Measurements from ENCODE around the gene COL20A1.
"Not testable (repeated sequence)": the region's sequence is repeated elsewhere in the genome, so short reads cannot be mapped to it uniquely, and the experiment has no call there.

COL20A1 gene

DNA sequence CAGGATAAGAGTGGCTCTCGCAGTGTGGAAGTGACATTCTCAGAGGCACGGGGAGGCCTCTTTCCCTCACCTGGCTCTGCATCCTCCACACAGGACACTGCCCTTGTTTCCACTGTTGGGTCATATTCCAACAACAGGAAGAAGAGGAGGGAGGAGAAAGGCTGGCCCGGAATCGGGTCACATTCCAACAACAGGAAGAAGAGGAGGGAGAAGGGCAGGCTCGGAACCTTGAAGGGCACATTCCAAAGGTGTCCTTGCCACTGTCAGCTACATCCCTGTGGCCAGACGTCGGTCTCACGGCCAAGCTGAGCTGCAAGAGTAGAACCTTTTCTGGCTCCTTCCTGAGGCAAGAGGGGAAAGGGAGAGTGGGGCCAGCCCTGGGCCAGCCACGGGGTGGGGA is 42.7 kb downstream of the COL20A1 start:
- FAIRE-seq = no peak

DNA sequence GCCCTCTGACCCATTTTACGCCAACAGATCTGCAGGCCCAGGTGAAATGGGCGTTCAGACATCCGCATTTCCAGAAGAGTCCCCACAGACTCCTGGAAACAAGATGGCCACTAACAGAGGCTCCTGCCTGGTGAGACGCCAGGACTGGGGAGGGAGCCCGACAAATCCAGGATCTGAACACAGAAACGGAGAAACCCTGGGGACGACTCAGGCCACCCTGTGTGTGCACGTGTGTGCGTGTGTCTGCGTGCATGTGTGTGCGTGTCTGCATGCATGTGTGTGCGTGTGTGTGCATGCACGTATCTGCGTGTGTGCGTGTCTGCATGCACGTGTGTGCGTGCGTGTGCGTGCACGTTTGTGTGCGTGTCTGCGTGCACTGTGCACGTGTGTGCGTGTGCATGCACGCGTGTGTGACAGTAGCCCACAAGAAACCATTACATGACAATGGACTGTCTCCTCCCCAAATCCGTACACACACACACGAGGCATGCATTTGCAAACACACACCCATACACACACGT is 43.3 kb downstream of the COL20A1 start:
- FAIRE-seq = no peak

DNA sequence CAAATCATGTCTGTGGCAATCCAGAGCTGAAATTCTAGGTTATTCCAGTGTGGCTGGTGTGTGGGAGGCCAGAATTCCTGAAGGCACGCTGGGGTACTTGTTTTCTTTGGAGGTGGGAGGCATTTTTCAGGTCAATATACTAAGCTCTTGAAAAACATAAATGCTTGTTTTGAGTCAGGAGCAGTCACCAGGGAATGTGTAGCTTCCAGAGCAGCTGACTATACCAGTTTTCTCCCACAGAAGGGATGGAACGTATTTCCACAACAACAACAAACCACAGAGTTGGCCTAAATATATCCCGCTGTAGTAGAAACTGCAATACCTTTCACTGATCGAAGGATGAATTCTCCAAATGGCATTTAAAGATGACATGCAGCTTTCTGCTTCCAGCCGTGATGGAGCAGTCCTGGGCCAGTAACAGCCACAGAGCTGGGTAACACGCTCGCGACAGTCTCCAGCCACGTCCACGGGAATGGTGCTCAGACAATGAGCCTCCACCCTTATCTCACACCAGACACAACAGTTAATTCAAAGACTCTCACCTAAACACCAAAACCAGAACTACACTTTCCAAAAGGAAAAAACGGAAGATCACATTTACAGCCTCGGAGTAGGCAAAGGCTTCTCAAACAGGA is 44.9 kb downstream of the COL20A1 start:
- no peak for FAIRE-seq

DNA sequence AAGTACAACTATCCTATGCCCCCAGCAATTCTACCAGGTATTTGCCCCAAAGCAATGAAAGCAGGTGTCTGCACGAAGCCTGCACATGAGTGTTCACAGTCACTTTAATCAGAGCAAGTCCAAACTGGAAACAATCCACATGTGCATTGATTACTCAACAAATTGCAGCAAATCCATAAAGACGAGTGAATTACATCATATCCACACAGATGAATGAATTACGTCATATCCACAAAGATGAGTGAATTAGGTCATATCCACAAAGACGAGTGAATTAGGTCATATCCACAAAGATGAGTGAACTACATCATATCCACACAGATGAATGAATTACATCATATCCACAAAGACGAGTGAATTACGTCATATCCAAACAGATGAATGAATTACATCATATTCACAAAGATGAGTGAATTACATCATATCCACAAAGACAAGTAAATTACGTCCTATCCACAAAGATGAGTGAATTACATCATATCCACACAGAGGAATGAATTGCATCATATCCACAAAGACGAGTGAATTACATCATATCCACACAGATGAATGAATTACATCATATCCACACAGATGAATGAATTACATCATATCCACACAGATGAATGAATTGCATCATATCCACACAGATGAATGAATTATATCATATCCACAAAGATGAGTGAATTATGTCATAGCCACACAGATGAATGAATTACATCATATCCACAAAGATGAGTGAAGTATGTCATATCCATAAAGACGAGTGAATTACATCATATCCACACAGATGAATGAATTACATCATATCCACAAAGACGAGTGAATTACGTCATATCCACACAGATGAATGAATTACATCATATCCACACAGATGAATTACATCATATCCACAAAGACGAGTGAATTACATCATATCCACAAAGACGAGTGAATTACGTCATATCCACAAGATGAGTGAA is 46.4 kb downstream of the COL20A1 start:
- FAIRE-seq = peak; percentile 47

DNA sequence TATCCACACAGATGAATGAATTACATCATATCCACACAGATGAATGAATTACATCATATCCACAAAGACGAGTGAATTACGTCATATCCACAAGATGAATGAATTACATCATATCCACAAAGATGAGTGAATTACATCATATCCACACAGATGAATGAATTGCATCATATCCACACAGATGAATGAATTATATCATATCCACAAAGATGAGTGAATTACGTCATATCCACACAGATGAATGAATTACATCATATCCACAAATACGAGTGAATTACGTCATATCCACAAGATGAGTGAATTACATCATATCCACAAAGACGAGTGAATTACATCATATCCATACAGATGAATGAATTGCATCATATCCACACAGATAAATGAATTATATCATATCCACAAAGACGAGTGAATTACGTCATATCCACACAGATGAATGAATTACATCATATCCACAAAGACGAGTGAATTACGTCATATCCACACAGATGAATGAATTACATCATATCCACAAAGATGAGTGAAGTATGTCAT is 47.2 kb downstream of the COL20A1 start:
- FAIRE-seq = not testable (repeated sequence)

DNA sequence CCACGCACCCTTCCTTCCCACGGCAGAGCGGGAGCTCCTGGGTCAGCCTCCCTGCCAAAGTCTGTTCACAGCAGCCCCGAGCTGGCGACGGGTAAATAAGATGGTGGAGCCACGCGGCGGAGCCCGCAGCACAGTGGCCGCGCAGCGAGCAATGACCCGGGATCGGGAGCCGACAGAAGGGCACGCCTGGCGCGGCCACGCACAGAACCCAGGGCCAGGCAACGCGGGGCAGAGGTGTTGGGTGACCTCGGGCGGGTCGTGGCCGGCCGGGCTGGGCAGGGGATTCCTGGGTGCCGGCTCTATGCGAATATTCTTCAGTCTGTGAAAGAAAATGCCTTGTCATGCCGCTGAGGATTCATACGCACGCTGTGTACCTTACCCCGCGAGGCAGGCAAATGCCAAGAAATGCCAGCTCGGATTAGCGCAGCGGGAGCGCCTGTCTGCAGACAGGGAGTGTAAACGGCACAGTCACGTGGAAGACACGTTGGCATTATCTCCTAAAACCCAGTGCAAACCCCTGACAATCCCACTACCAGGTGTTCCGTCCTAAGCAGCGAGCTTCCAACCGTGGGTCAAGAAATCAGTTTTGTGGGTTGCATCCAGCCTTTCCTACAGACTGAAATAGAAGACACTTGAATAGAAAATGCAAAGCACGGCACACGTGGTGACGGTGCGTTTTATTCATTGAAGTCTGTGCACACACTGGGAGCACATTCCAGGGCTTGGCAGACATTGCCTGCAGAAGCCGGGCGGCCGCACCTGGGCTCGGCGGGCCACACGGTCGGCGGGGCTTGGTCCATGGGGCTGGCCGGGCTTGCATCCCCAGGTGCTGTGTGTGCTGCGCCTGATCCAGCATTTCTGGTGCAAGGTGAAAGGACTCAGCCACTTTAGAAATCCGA is 49.8 kb downstream of the COL20A1 start:
- no peak for FAIRE-seq

DNA sequence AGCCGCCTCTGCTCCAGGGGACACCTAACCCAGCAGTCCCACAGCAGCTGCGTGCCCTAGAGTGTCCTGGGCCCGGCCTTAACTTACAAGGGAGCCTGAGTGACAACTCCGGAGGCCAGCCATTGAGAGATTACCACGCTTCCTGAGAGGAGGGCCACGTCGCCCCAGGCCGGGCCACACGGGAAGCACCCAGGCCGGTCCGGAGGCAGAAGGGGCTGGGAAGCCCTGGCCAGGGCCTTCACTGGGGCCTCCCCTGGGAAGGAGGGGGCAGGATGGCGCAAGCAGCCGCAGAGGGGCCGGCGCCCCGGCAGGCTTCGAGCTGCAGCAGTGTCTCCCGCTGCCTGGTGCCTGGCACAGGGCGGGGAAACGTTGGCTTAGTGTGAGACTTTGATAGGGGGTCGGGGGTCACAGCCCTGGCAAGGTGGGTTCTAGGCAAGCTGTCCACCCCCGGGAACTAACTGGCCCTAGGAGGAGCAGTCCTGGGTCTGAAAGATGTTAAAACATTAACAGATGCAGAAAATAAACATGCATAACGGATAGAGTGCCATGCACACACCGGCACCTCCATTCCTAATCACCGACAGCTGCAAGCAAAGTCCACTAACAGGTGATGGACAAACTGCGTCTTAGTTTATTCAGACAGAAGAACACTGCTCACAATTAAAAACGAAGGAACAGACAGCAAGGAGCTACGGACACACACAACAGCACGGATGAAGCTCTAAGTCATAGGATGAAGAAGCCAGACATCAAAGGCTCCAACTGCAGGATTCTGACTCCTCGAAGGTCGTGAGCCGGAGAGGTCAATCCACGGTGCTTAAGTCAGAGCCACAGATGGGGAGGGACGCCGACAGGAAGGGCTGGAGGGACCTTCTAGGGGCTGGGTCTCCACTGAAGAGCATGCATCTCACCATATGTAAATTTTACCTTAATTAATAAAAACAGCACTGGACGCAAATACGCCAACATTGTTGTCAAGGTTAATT is 50.8 kb downstream of the COL20A1 start:
- no peak for FAIRE-seq

DNA sequence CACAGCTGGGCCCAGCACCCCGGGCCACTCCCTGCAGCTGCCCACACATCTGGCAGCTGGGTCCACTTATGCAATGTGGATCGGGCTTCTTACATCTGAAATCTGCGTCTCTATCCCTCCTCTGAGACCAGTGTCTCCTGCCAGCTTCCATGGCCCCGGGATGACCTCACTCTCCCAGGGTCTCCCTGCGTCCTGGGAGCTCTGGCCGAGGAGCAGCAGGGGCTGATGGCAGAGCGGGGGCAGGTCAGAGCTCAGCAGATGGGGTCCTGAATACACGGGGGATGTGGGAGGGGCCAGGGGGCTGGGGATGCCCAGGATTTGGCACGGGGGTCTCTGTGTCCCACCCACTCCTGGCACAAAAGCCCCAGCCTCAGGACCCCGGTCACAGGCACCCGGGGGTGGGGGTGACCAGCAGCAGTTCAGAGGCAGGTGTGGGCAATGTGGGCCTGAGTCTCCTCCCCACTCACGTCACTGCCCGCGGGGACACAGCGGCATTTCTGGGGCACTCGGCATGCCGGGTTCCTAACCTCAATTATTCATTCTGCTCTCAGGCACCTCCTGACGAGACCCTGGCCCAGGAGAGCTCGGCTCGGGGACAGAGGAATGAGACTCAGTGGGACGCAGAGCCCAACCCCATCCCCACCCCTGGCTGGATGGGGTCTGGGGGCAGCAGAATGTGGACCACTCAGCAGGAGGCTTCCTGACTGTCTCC is 51.8 kb downstream of the COL20A1 start:
- FAIRE-seq = no peak

DNA sequence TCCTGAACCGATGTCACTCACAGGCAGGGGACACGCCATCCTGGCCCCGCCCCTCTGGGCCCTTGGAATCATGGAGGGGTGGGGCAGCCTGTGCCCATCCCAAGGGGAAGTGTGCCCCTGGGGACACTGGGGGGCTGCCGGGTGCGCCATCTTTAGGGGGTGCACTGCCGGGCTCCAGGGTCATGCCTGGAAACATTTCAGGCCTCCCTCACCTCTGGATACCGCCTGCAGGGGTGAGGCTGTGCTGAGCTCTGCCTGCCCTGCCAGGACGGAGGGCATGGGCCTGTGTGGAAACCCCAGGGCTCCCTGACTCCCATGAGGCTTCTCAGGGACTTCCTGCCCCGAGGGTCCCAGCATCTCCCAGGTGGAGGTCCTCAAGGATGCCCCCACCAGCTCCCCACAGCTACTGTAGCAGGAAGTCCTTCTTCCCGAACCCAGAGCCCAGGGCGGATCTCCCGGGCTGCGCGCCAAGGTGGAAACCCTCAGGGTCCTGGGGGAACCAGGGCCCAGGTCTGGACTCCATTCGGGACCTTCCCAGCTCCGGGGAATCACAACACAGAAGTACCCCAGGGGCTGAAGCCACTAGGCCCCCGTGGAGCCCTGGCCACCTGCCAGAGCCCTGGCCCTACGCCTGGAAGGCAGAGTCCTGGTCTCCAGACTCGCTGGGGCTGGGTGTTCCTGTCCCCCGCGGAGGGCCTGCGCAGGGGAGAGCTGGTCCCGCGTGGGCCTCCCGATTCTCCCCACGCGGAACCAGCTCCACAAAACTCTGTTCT is 52.5 kb downstream of the COL20A1 start:
- no peak for FAIRE-seq

DNA sequence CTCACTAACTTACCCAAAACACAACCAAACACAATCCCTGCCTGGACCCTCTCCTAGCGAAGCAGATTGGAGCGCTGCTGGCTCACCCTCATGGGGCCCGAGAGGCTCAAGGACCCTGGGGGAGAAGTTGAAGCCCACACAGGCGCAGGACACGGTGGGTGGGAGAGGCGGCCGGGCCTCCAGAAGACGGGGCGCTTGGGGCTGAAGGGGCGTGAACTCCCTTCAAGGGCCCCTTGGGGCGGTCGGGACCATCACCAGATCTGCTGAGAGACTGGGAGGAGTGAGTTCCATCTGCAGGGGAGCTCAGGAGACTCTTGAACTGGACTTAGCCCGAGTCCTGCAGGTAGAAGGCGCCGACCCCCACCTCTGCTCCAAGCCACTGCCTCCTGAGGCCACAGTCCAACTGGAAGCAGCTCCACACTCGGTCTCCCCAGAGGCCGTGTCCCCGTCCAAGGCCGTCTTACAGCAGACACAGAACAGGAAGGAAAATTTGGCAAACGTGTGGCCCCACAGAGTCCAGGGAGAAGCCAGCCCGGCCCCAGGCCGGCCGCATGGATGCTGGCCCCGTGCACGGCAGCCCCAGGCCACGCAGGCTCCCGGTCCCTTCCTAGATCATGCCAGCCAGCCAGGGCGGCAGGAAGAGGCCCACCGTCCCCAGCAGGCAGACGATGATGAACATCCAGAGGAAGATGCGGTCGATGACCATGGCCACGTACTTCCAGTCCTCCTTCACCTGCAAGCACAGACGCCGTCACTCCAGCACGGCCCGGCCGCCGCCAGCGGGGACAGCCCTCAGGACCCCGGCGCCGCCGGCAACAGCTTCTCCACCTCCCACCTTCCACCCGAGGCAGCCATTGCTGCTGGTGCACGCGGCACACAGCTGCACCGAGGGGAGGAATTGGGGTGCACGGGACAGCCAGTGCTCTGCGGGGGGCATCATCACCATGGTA is 53.4 kb downstream of the COL20A1 start:
- no peak for FAIRE-seq

DNA sequence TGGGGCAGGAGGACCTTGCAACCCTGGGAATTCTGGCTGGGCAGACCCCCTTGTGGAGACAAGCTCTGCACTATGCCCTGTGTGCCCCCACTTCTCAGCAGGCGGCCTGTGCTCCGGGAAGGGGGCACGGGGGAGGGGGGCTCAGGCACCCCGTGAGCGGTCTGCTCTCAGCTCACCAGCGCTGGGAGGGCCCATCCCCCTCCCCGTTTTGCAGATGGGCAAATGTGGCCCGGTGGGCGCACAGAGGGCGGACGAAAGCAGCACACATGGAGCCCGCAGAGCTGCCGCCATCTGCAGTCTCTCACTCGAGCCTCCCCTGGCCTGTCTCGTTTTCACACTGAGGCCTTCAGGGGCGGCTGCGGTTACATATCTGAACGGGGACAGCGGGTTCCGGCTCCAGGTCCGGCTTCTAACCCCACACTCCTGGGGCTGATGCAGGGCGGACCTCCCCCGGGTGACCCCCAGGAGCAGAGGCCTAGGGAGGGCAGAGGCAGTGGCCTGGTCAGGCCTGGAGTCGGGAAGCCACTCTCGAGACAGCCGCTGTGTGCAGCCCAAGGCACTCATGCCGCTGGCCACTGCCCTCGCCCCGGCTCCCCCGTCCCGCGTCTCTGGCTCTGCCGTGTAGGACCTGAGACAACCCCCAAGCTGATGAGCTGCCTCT is 54.2 kb downstream of the COL20A1 start:
- no peak for FAIRE-seq

DNA sequence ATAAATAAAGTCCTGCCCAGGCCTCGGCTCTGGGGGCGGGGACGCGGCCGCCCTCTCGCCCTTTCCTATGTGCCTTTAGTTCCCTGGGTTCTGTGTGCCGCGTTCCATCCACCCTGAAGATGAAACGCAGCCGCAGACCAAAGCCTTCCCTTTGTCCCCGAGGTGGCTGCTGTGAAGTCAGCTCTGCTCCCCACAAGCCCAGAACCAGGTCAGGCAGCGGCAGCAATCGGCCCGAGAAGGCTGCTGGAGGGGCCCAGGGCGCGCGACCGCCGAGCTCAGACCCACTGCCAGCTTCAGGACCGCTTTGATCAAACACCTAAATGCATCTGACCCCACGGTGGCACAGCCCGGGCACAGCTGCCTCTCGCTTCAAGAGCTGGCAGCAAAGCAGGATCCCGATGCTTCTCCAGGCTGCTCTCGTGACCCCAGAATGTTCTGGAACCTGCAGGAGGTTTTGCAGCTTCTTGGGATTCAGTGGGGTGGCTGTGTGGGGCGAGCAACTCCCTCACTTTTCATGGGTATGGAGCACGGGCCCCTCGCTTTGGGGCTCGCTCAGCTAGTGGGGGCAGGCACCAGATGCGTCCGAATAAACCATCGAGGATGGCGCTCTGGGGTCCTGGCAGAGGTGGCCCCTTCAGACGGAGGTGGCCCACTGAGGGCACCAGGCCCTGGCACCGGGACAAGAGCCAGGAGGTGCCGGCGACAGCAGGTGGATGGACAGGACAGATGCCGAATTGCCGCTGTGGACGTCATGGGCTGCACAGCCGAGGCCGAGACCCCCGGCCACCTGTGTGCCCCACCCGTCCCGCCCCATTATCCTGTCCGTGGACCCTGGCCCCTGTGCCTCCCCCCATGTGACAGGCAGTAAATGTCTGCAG is 55.2 kb downstream of the COL20A1 start:
- FAIRE-seq = no peak

DNA sequence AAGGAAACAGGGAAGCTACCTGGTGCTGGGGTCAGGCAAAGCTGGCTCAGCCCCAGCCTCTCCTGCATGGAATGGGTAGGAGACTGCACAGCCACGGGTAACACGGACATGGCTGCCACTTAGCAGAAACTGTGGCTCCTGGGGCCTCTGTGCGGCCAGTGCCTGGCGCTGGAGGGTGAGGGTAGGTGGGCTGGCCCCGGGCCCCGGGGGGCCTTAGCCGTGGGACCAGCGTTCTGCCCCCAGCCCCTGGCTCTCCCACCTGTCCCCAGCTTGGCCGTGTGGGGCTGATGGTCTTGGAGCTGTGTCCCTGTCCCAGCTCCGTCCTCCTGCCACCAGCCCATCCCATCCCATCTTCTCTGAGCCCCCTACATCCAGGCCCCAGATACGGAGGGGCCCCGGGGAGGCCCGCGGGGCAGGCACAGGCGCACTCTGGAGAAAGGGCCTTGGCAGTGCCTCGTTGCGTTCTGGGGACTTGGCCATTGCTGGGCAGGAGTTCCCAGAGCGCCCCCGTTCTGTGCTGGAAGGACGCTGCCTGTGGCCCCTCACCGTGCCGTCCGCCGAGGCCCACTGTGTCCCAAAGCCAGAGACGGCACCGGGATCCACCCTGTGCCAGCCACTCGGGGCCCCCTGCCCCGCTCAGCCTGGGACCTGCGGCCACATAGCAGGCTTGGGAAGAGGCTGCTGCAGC is 56.0 kb downstream of the COL20A1 start:
- FAIRE-seq = no peak

DNA sequence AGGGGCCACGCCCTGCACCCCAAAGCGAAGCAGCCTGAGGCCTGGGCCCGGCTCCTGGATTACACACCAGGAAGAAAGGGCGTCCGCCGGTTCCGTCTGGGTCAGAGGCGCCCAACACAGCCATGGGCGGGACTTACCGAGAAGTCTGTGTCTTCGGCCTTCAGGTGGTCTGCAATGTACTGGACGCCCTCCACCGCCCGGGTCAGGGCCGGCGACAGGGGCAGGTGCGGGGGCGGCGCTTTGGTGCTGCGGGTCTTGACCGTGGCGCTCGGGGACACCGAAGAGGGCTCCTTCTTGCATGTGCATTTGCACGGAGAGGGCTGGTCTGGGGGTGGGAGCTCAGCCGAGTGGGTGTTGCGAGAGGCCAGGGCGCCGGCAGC is 56.5 kb downstream of the COL20A1 start:
- no peak for FAIRE-seq

DNA sequence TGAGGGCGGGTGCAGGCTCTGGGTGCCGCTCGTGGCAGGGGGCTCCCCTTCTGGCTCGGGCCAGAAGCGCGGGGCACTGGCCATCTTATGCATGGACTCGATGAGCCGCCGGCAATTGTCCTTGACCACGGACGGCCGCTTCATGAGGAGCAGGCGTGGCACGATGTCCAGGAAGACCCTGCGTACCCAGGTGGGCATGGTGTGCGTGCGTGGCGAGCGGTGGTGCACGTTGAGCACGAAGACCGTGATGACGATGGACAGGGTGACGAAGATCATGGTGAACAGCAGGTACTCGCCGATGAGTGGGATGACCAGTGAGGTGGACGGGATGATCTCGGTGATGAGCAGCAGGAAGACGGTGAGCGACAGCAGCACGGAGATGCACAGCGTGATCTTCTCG is 57.2 kb downstream of the COL20A1 start:
- FAIRE-seq = no peak

DNA sequence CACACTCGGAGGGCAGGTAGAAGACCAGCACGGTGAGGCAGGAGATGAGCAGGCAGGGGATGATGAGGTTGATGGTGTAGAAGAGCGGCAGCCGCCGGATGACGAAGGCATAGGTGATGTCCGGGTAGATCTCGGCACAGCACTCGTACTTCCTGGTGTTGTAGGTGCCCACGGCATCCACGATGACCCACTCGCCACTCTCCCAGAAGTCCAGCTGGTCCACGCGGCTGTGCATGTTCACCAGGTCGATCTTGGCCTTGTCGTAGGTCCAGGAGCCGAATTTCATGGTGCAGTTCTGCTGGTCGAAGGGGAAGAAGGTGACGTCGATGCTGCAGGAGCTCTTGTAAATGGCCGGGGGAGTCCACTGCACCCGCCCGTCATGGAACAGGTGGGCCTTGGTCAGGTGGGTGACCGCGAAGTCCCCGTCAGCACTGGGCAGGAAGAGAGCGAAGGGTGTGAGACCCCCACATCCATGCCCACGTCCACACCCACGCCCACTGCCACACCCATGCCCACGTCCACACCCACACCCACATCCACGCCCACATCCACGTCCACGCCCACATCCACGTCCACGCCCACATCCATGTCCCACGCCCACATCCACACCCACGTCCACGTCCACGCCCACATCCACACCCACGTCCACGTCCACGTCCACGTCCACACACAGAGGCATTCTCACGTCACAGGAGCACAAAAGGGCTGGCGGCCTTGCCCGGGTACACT is 57.8 kb downstream of the COL20A1 start:
- no peak for FAIRE-seq

Data from colon (tissue), 2 donors.